Stimulated activated CD8-positive, alpha-beta memory T cell treated with anti-CD3 and anti-CD28 coated beads, Interleukin-7, amount 100 ng/mL, for 4 hours (primary cell): ENCODE data around the gene IFNA10.
A peak's percentile ranks its signal among the peaks of the same experiment; 100 is the strongest.
"Not testable (repeated sequence)": the region's sequence is repeated elsewhere in the genome, so short reads cannot be mapped to it uniquely, and the experiment has no call there.

Experiments used
- DNase-seq, 2 donors: peaks; one replicate each; pipeline ENCODE4 v3.0.0-alpha.2; 2020; ENCODE audit warnings: low read depth in 2 of 2

IFNA10 gene

GRCh38 chr9:21194867-21195776 is 11.8 kb downstream of the IFNA10 start:
- not testable (repeated sequence) for DNase-seq

DNA sequence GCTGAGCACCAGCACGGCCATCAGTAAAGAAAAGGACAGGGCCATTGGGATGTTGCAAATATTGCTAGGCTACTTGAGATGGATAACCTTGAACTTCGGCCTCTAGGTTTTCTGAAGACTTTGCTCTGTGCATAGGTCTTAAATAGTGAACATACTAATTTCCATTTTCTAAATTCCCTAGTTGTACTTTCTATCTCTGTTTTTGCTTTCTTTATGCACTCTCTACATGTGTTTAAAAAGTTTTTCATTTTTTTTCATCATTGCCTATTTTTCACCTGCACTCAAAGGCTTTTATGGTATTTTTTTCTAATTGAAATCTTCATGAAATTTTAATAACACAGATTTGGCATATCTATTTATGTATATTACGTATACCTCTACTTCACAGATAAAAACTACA is 19.5 kb downstream of the IFNA10 start, which contains the start of gene IFNA4:
Gene IFNA4 (minus strand): TSS at position 101 of the 400 bp plus-strand sequence. CDS start 56 bp downstream, at position 45.
- not testable (repeated sequence) for DNase-seq

DNA sequence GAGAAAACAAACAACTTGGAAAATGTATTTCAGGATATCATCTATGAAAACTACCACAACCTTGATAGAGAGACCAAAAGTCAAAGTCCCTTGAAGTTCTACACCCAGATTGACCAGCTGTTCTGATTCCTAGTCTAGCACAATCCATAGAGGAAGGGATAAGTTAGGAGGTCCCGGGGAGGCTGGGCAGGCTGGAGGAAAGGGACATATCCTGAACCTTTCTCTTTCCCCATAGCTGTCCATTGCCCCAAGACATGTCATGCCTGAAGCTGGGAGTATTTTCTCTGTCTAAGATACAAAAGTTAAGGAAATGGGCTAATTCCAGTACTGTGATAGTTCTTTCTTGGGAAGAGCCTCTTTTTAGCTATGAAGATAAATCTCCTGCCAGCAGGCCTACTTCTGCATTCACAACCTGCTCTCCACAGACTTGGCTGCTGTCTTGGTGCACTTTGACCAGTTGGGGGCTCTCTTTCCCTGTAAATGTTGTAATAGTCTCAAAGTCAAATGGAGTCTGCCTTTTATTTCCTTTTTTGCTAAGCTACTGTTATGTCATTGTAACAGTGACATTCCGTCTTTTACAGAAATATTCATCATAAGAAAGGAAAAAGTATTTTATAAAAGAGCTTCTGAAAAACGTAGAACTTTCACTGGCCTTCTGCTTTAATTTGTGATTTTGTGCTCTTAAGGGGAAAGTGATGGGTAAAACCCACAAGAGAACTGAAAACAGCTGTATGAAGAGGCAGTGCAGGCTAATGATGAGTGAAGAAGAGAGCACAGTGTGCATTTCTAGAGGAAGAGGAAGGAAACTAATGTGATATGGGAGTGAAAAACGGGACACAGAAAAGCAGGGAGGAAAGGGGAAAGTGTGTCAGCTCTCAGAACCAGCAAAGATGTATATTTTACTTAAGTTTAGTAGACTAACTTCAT is 23.9 kb downstream of the IFNA10 start:
- DNase-seq, result not testable (repeated sequence)

- no peak for DNase-seq
These were observed 32.3 kb downstream of the IFNA10 start for GRCh38 chr9:21174671-21175070.

GRCh38 chr9:21172156-21172555 is 34.8 kb downstream of the IFNA10 start:
- DNase-seq, result no peak

DNA sequence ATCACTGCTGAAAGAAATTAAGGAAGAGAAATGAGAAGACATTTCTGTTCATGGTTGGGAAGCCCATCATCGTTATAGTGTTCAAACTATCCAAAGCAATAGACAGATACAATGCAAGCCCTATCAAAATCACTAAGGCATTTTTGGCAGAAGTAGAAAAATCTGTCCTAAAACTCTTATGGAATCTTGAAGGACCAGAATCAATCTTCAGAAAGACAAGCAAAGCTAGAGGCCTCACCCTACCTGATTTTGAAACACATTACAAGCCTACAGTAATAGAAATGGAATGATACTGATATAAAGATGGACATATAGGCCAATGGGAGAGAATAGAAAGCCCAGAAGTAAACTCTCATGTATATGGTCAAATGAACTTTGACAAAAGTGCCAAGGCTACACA is 35.6 kb downstream of the IFNA10 start:
- no peak for DNase-seq

GRCh38 chr9:21166560-21166959 is 40.4 kb downstream of the IFNA10 start, which contains the start of gene IFNA21:
Gene IFNA21, minus strand, starts transcription at chr9:21166660. Its CDS starts 48 bp downstream, at chr9:21166612.
- DNase-seq, result not testable (repeated sequence)

DNA sequence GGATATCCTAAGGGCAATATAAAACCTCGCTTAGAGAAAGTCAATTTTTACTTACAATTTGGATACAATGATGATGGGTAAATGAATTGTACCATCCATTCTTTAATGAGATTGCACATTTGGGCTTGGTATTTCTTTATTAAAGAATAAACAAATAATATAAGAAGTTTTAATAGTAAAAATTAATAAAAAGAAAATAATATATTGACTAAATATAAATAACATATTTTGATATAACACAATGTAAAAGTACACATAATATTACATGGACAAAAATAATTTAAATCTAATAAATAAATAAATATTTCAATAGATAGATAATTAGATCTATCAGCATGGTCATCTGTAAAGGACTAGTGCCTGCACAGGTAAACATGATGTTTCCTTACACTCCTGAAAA is 41.4 kb downstream of the IFNA10 start:
- no peak for DNase-seq

DNA sequence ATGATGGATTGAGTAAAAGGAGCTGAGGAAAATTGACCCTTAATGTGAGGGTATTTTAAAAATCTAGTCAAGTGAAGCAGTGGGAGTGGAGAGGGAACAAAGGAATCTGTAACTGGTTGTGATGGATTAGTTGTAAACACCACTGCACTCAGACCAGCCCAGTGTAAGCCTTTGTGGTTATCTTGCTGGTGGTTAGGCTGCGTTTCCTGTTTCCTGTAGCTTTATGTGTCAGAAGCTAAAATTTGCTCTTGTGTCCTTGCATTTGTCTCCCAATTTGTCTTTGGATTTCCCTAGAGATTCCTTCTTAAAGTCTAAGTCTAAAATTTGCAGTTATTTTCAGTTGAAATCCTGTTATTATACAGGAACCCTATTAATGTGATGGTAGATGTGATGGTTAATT is 46.8 kb downstream of the IFNA10 start:
- peak; percentile 7 to 24 for DNase-seq
